Naive thymus-derived CD8-positive, alpha-beta T cell (primary cell): ENCODE data around the gene SOX8. TPM values are rescaled to one million over a fixed set of nuclear protein-coding genes. Genes with fewer than 3 reads are reported as not detected.

Experiments
- ATAC-seq, 2 donors: fragments of 150-1000 bp; cut with Tn5 transposase in 1 of 2; sonication (Bioruptor Pico), chemical (Tn5 transposase) in 1 of 2; 1 replicate in 1 of 2; 2 replicates in 1 of 2; pipeline ENCODE4 v1.10.0; 2021; ENCODE audit warnings: mild to moderate bottlenecking in 2 of 2, moderate library complexity in 2 of 2
- POLR2A ChIA-PET: fragments of 350-600 bp; sonication (Branson Sonifier 250); formaldehyde crosslinking; loops from one replicate; lab custom pipeline; 2021; ENCODE audit warnings: antibody characterized with exemption; lab: Charles Lee
- DNase-seq, 10 donors: peaks; one replicate each; pipeline versions ENCODE4 v3.0.0 to v3.0.0-alpha.2; 2020 to 2022
- H3K27ac Mint-ChIP-seq, 10 donors: one replicate each; pipeline ENCODE4 v1.8.0; 2020 to 2022; ENCODE audit warnings: mild to moderate bottlenecking in 10 of 10, mixed read lengths in 10 of 10, moderate library complexity in 4 of 10, inconsistent platforms in 1 of 10
- H3K27me3 Mint-ChIP-seq, 5 donors: one replicate each; pipeline ENCODE4 v1.8.0; 2021 to 2022; ENCODE audit warnings: mixed read lengths in 5 of 5
- H3K36me3 Mint-ChIP-seq, 3 donors: one replicate each; pipeline ENCODE4 v1.8.0; 2020 to 2022; ENCODE audit warnings: mixed read lengths in 3 of 3, mild to moderate bottlenecking in 2 of 3, inconsistent platforms in 1 of 3
- H3K4me1 Mint-ChIP-seq, 4 donors: one replicate each; pipeline ENCODE4 v1.8.0; 2021 to 2022; ENCODE audit warnings: mixed read lengths in 4 of 4
- H3K4me3 Mint-ChIP-seq, 10 donors: one replicate each; pipeline ENCODE4 v1.8.0; 2020 to 2022; ENCODE audit warnings: mild to moderate bottlenecking in 10 of 10, mixed read lengths in 10 of 10, moderate library complexity in 6 of 10, inconsistent platforms in 1 of 10
- H3K9me3 Mint-ChIP-seq, 9 donors: one replicate each; pipeline ENCODE4 v1.8.0; 2020 to 2022; ENCODE audit warnings: mixed read lengths in 9 of 9, mild to moderate bottlenecking in 3 of 9, inconsistent platforms in 1 of 9, moderate library complexity in 1 of 9
- polyA plus RNA-seq, 3 donors: library from polyadenylated mRNA; unstranded; fragments of 300-500 nt; fragmentation: Illumina TruSeq; gene quantifications; one replicate each; pipeline ENCODE4 v1.2.3, GENCODE V29; 2021
- total RNA-seq, 8 experiments: library from RNA in 2 of 8; stranded (reverse) in 2 of 8; gene quantifications; one replicate each; pipeline ENCODE4 v1.2.3 and lab custom pipeline; 2021 to 2026

The SOX8 gene
- total RNA-seq (1 to 10 TPM; 3.0 to 4.3 TPM), polyA plus RNA-seq (1 to 10 TPM; 1.3 to 5.1 (median 1.3) TPM), total RNA-seq (lab: John Stamatoyannopoulos, UW) (3.7 to 9.5 (median 6.0) reads per million in 6 experiments)

DNA sequence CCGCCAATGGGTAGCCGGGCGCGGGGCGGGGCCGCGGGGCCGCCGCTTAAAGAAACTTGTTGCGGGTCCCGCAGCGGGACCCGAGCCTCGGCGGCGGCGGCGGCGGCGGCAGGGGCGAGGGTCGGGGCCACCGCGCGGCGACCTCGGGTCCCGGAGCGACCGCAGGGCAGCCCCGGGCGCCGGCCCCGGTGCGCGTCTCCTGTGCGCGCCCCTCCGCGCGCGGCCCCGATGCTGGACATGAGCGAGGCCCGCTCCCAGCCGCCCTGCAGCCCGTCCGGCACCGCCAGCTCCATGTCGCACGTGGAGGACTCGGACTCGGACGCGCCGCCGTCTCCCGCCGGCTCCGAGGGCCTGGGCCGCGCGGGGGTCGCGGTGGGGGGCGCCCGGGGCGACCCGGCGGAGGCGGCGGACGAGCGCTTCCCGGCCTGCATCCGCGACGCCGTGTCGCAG lies at the start of gene SOX8:
SOX8 (plus strand) TSS at position 76 of the 450 bp plus-strand sequence; CDS start at position 229, 153 bp downstream.
- peaks cover 0 to 2% (median 0%) of the 10 kb centered on the region in 3 donors for H3K36me3 Mint-ChIP-seq
- POLR2A ChIA-PET = interaction anchor here (0.6 to 9.0 kb wide), 18 partner anchors 10 to 1955 kb away, joined by 3 to 171 read pairs (median 3); partner anchors contain the start of genes CHTF18, LMF1, RPUSD1 and WDR24
- peak; percentile 4 to 8 for ATAC-seq
- peak within 1 kb of the TSS in 8 of 10 donors; percentile 25 to 94 (median 72) for H3K27ac Mint-ChIP-seq
- H3K4me1 Mint-ChIP-seq = peaks cover 3 to 31% (median 15%) of the 10 kb centered on the region in 4 donors
- H3K27me3 Mint-ChIP-seq = peaks cover 0 to 6% (median 0%) of the 10 kb centered on the region in 5 donors
- peak within 1 kb of the TSS; percentile 65 to 92 (median 81) for H3K4me3 Mint-ChIP-seq
- H3K9me3 Mint-ChIP-seq = peaks cover 0 to 2% (median 0%) of the 10 kb centered on the region in 9 donors
- no peak for DNase-seq

GRCh38 chr16:932831-933330 lies 48.7 kb upstream of the SOX8 start:
- no peak for DNase-seq
- H3K36me3 Mint-ChIP-seq = peaks cover 0 to 38% (median 7%) of the 10 kb centered on the region in 3 donors
- peaks cover 0 to 7% (median 2%) of the 10 kb centered on the region in 4 donors for H3K4me1 Mint-ChIP-seq
- H3K27me3 Mint-ChIP-seq = no peaks in the 10 kb centered on the region
- no peak overlapping the region for H3K4me3 Mint-ChIP-seq
- POLR2A ChIA-PET = no interaction called here
- no peak for ATAC-seq
- no peaks in the 10 kb centered on the region for H3K9me3 Mint-ChIP-seq
- H3K27ac Mint-ChIP-seq = no peak overlapping the region

DNA sequence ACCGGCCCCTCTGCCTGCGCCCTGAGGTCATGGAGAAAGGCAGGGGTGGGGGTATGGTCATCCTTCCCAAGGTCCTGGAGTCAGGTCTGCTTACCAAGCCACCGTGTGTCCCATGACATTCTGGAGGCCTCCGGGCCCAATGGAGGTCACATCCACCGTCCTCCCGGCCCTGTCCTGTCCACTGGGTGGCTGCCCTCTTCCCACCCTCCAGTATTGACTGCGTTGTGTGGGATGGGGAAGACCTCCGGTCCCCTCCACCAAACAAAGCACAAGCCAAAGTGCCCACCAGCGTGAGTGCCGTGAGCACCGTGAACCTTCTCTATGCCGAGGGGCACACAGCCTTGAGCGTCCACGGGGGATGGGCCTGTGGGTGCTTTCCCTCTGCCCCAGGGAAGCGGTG lies 48.0 kb upstream of the SOX8 start:
- no peak overlapping the region for H3K27ac Mint-ChIP-seq
- H3K36me3 Mint-ChIP-seq = peaks cover 0 to 39% (median 7%) of the 10 kb centered on the region in 3 donors
- H3K4me1 Mint-ChIP-seq = peaks cover 0 to 8% (median 2%) of the 10 kb centered on the region in 4 donors
- POLR2A ChIA-PET = no interaction called here
- peaks cover 0 to 2% (median 0%) of the 10 kb centered on the region in 9 donors for H3K9me3 Mint-ChIP-seq
- no peak for ATAC-seq
- H3K4me3 Mint-ChIP-seq = no peak overlapping the region
- DNase-seq = no peak
- no peaks in the 10 kb centered on the region for H3K27me3 Mint-ChIP-seq

- peaks cover 0 to 5% (median 0%) of the 10 kb centered on the region in 9 donors for H3K9me3 Mint-ChIP-seq
- peaks cover 0 to 39% (median 8%) of the 10 kb centered on the region in 3 donors for H3K36me3 Mint-ChIP-seq
- no peak overlapping the region for H3K4me3 Mint-ChIP-seq
- peaks cover 0 to 9% (median 2%) of the 10 kb centered on the region in 4 donors for H3K4me1 Mint-ChIP-seq
- DNase-seq (peak in 1 of 10 donors; percentile 21), ATAC-seq (no peak)
- H3K27ac Mint-ChIP-seq = no peak overlapping the region
- no peaks in the 10 kb centered on the region for H3K27me3 Mint-ChIP-seq
- POLR2A ChIA-PET = no interaction called here
Measured at GRCh38 chr16:934178-934577, 47.4 kb upstream of the SOX8 start.

GRCh38 chr16:935684-936083 lies 45.9 kb upstream of the SOX8 start:
- Mint-ChIP-seq H3K27ac (peak overlapping the region in 2 of 10 donors; percentile 29 to 71), H3K9me3 (peaks cover 0 to 5% (median 0%) of the 10 kb centered on the region in 9 donors), H3K27me3 (no peaks in the 10 kb centered on the region), H3K4me1 (peaks cover 0 to 7% (median 2%) of the 10 kb centered on the region in 4 donors), H3K36me3 (peaks cover 0 to 37% (median 12%) of the 10 kb centered on the region in 3 donors), H3K4me3 (peak overlapping the region in 1 of 10 donors; percentile 15)
- no peak for ATAC-seq
- POLR2A ChIA-PET = no interaction called here
- no peak for DNase-seq

- peaks cover 0 to 7% (median 2%) of the 10 kb centered on the region in 4 donors for H3K4me1 Mint-ChIP-seq
- peaks cover 0 to 17% (median 10%) of the 10 kb centered on the region in 9 donors for H3K9me3 Mint-ChIP-seq
- H3K27ac Mint-ChIP-seq = peak overlapping the region in 1 of 10 donors; percentile 69
- H3K36me3 Mint-ChIP-seq = peaks cover 10 to 47% (median 27%) of the 10 kb centered on the region in 3 donors
- H3K27me3 Mint-ChIP-seq = no peaks in the 10 kb centered on the region
- H3K4me3 Mint-ChIP-seq = no peak overlapping the region
- ATAC-seq = no peak
- no peak for DNase-seq
- POLR2A ChIA-PET = no interaction called here
Measured at GRCh38 chr16:937311-937710, 44.3 kb upstream of the SOX8 start.

GRCh38 chr16:937723-938122 lies 43.8 kb upstream of the SOX8 start:
- H3K27ac Mint-ChIP-seq = peak overlapping the region in 1 of 10 donors; percentile 48
- H3K27me3 Mint-ChIP-seq = no peaks in the 10 kb centered on the region
- peaks cover 14 to 48% (median 31%) of the 10 kb centered on the region in 3 donors for H3K36me3 Mint-ChIP-seq
- POLR2A ChIA-PET = no interaction called here
- peaks cover 0 to 7% (median 2%) of the 10 kb centered on the region in 4 donors for H3K4me1 Mint-ChIP-seq
- peaks cover 0 to 21% (median 15%) of the 10 kb centered on the region in 9 donors for H3K9me3 Mint-ChIP-seq
- no peak for ATAC-seq
- no peak overlapping the region for H3K4me3 Mint-ChIP-seq
- DNase-seq = no peak

DNA sequence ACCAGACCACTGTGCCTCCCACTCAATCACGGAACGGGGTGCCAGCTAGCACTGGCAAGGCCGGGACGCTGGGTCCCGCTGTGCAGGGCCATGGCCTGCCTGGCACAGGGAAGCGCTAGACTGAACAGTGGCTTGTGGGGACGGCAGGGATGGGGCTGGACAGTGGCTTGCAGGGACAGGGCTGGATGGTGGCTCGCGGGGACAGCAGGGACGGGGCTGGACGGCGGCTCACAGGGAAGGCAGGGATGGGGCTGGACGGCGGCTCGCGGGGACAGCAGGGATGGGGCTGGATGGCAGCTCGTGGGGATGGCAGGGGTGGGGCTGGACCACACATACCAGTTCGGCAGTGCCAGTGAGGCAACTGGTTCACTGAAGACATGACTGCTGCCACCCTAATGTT lies 43.4 kb upstream of the SOX8 start:
- POLR2A ChIA-PET = no interaction called here
- Mint-ChIP-seq H3K27ac (peak overlapping the region in 1 of 10 donors; percentile 37), H3K27me3 (no peaks in the 10 kb centered on the region), H3K9me3 (peaks cover 0 to 25% (median 17%) of the 10 kb centered on the region in 9 donors), H3K36me3 (peaks cover 15 to 47% (median 32%) of the 10 kb centered on the region in 3 donors), H3K4me3 (no peak overlapping the region), H3K4me1 (peaks cover 0 to 7% (median 2%) of the 10 kb centered on the region in 4 donors)
- DNase-seq = no peak
- no peak for ATAC-seq

DNA sequence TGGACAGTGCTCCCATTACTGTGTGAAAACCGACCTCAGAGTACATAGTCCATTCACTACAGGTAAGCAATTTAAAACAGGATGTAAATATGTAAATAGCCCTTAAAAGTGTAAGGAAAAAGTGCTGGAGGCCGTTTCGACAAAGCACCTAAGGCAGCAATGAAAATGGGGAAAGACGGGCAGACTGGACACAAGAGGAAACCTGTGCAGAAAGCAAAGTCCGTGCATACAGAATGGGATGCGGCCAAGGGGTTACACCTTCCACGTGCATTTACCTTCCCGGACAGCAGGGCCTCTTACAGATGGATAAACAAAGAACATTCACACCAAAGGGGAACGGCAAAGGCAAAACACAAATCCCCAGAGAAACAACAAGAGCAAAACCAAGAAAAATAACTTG lies 42.8 kb upstream of the SOX8 start:
- H3K4me3 Mint-ChIP-seq = no peak overlapping the region
- DNase-seq (no peak), ATAC-seq (no peak)
- no peaks in the 10 kb centered on the region for H3K27me3 Mint-ChIP-seq
- H3K27ac Mint-ChIP-seq = peak overlapping the region in 1 of 10 donors; percentile 37
- POLR2A ChIA-PET = no interaction called here
- H3K4me1 Mint-ChIP-seq = peaks cover 0 to 7% (median 2%) of the 10 kb centered on the region in 4 donors
- peaks cover 0 to 27% (median 19%) of the 10 kb centered on the region in 9 donors for H3K9me3 Mint-ChIP-seq
- H3K36me3 Mint-ChIP-seq = peaks cover 17 to 44% (median 34%) of the 10 kb centered on the region in 3 donors

- ATAC-seq = no peak
- peaks cover 20 to 45% (median 39%) of the 10 kb centered on the region in 3 donors for H3K36me3 Mint-ChIP-seq
- peaks cover 0 to 6% (median 3%) of the 10 kb centered on the region in 4 donors for H3K4me1 Mint-ChIP-seq
- POLR2A ChIA-PET = no interaction called here
- H3K27ac Mint-ChIP-seq = no peak overlapping the region
- DNase-seq = no peak
- H3K4me3 Mint-ChIP-seq = peak overlapping the region in 1 of 10 donors; percentile 10
- peaks cover 0 to 31% (median 23%) of the 10 kb centered on the region in 9 donors for H3K9me3 Mint-ChIP-seq
- no peaks in the 10 kb centered on the region for H3K27me3 Mint-ChIP-seq
Measured at GRCh38 chr16:939311-939710, 42.3 kb upstream of the SOX8 start.

DNA sequence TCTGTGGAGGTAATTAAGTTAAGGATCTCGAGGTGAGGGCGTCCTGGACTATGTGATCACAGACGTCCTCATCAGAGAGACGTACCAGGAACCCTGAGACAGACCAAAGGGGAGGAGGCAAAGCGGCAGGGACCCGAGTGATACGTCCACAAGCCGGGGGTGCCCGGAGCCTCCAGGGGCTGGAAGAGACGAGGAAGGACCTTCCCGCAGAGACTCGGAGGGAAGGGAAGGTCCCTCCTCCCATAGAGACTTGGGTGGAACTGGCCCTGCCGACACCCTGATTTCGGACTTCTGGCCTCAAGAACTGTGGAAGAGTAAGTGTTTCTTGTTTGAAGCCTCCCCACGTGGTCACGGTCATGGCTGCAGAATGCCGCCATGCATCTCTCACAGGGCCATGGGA lies 41.6 kb upstream of the SOX8 start:
- ATAC-seq (no peak), DNase-seq (no peak)
- H3K4me3 Mint-ChIP-seq = no peak overlapping the region
- H3K27me3 Mint-ChIP-seq = no peaks in the 10 kb centered on the region
- peaks cover 0 to 37% (median 23%) of the 10 kb centered on the region in 9 donors for H3K9me3 Mint-ChIP-seq
- H3K4me1 Mint-ChIP-seq = peaks cover 0 to 6% (median 3%) of the 10 kb centered on the region in 4 donors
- no peak overlapping the region for H3K27ac Mint-ChIP-seq
- POLR2A ChIA-PET = no interaction called here
- H3K36me3 Mint-ChIP-seq = peaks cover 20 to 50% (median 44%) of the 10 kb centered on the region in 3 donors

- Mint-ChIP-seq H3K36me3 (peaks cover 20 to 70% (median 52%) of the 10 kb centered on the region in 3 donors), H3K27me3 (no peaks in the 10 kb centered on the region), H3K4me1 (peaks cover 0 to 4% (median 2%) of the 10 kb centered on the region in 4 donors), H3K9me3 (peaks cover 0 to 39% (median 23%) of the 10 kb centered on the region in 9 donors), H3K27ac (no peak overlapping the region), H3K4me3 (no peak overlapping the region)
- POLR2A ChIA-PET = no interaction called here
- ATAC-seq (no peak), DNase-seq (no peak)
Measured at GRCh38 chr16:942436-943060, 39.0 kb upstream of the SOX8 start.

DNA sequence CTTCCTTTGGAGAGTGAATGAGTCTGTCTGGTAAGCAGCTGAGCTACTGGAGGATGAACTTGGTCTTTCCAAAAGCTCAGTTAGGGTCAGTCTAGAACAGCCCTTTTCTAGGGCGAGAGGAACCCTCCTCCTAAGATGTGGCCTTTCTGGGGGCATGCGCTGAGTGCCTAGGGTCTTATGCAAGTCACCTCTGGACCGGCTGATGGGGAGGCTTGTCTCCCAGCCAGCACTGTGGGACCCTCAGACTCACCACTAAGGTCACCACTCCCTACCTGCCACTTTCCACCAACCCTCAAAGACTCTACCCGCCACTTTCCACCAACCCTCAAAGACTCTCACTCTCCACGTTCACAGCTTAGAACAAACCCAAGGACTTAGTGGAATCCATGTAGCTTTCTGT lies 37.6 kb upstream of the SOX8 start:
- no peaks in the 10 kb centered on the region for H3K27me3 Mint-ChIP-seq
- POLR2A ChIA-PET = no interaction called here
- peaks cover 0 to 34% (median 23%) of the 10 kb centered on the region in 9 donors for H3K9me3 Mint-ChIP-seq
- H3K4me3 Mint-ChIP-seq = no peak overlapping the region
- H3K36me3 Mint-ChIP-seq = peaks cover 20 to 68% (median 50%) of the 10 kb centered on the region in 3 donors
- ATAC-seq = no peak
- H3K27ac Mint-ChIP-seq = no peak overlapping the region
- peaks cover 0 to 7% (median 0%) of the 10 kb centered on the region in 4 donors for H3K4me1 Mint-ChIP-seq
- no peak for DNase-seq
